Measurements from ENCODE around the gene RNF14. TPM values are rescaled to one million over a fixed set of nuclear protein-coding genes. Genes with fewer than 3 reads are reported as not detected.

The RNF14 gene
- total and polyA plus RNA-seq, 2 of the 8 experiments (the other 6 are each of a cell fraction or from before 2014, with no cell fraction given): 4.7 to 20.2 TPM

DNA sequence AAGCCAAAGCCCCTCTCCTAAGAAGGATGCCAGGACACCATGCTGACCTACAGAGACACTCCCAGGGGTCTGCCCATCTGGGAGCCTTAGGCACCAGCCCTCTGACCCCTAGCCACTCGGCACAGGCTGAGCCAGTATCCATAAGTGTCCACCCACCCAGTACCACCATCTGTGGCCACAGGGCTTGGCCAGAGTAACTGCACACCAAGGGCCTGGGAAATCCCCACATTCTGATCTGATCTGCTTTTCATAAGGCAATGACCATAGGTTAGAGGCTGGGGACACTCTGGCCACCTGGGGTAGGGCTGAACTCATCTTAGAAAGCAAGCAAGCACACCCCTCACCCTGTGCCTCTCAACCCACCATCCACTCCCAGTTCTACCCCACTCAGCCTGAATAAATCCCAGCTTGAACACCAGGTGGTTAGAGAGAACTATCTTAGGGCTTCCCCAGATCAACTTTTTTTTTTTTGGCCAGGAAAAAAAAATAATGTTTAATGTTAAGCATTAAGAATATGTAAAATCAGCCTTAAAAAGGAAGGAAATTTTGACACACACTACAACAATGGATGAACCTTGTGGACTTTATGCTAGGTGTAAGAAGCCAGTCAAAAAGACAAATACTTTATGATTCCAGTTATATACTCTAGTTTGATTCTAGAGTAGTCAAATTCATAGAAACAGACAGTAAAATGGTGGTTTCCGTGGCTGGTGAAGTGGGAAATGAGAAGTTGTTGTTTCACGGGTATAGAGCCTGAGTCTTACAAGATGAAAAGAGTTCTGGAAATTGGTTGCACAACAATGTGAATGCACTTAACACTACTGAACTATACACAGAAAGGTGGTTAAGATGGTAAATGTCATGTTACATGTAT lies 37.7 kb downstream of the RNF14 start:
- H2BK5ac ChIP-seq (ENCODE audit: low read depth, low read length): no peak overlapping the region
- no peak overlapping the region for H2BK12ac ChIP-seq (ENCODE audit: low read depth, low read length)
- H2AFZ ChIP-seq (ENCODE audit: low read length): no peak overlapping the region
- no peak for FAIRE-seq
- H3K79me1 ChIP-seq (ENCODE audit: low read depth, low read length): no peaks in the 10 kb centered on the region
- POLR2A ChIA-PET (ENCODE audit: partially characterized antibody): no interaction called here
- no peak overlapping the region for H4K91ac ChIP-seq (replicated peaks; ENCODE audit: insufficient read length, low read length)
- no peak overlapping the region for H2BK15ac ChIP-seq (ENCODE audit: low read length)
- peaks cover 15 to 60% (median 33%) of the 10 kb centered on the region in 4 experiments; a peak in 7 of 8 replicates for H3K36me3 ChIP-seq (ENCODE audit: control insufficient read depth in 2 of 4, insufficient read depth in 4 of 4, low read length in 3 of 4)
- H2BK120ac ChIP-seq (replicated peaks; ENCODE audit: low read depth, low read length): no peak overlapping the region
- no peak overlapping the region for H3K9ac ChIP-seq (replicated peaks in 1 of 4; ENCODE audit: extremely low read depth in 1 of 4, low read depth in 3 of 4, low read length in 3 of 4)
- no peak overlapping the region for H3K23ac ChIP-seq (ENCODE audit: insufficient read length)
- H2BK20ac ChIP-seq (ENCODE audit: low read length): no peak overlapping the region
- no peak overlapping the region for H4K5ac ChIP-seq (ENCODE audit: insufficient read length, low read depth, low read length)
- no peaks in the 10 kb centered on the region for H3K9me3 ChIP-seq (ENCODE audit: insufficient read depth in 2 of 2, low read depth in 1 of 2, low read length in 1 of 2)
- H3K23me2 ChIP-seq (ENCODE audit: low read depth, low read length): no peaks in the 10 kb centered on the region
- H3K79me2 ChIP-seq (ENCODE audit: control insufficient read depth in 1 of 2, insufficient read depth in 2 of 2, low read length in 2 of 2): no peaks in the 10 kb centered on the region
- no peak overlapping the region for H3K4me3 ChIP-seq (ENCODE audit: extremely low read depth in 1 of 4, insufficient read depth in 2 of 4, low read depth in 3 of 4, low read length in 4 of 4)
- CTCF ChIA-PET (ENCODE audit: partially characterized antibody): interaction anchor here (0.6 to 11.4 kb wide), 4 partner anchors 48 to 315 kb away, joined by 3 to 112 read pairs (median 4); no protein-coding TSS in a partner anchor
- no peaks in the 10 kb centered on the region for H3K27me3 ChIP-seq (replicated peaks in 1 of 4; ENCODE audit: control insufficient read depth in 3 of 4, extremely low read depth in 1 of 4, insufficient read depth in 3 of 4, low read length in 3 of 4)
- no peaks in the 10 kb centered on the region; a peak in 2 of 7 replicates for H3K4me1 ChIP-seq (replicated peaks in 1 of 4; ENCODE audit: control insufficient read depth in 3 of 4, insufficient read depth in 4 of 4, low read length in 3 of 4)
- no peaks in the 10 kb centered on the region for H4K20me1 ChIP-seq (replicated peaks in 1 of 2; ENCODE audit: control insufficient read depth in 1 of 2, insufficient read depth in 2 of 2, low read length in 2 of 2)
- H2AK5ac ChIP-seq (ENCODE audit: low read depth, low read length): no peak overlapping the region
- no peak overlapping the region for H3K27ac ChIP-seq (ENCODE audit: low read depth, low read length)
- no peak overlapping the region for H4K8ac ChIP-seq (ENCODE audit: extremely low read depth, insufficient read depth, low read length)
- whole genome bisulfite sequencing, 2 experiments (ENCODE audit: extremely low coverage in 1 of 2, insufficient coverage in 1 of 2, insufficient read length in 1 of 2, insufficient replicate concordance in 2 of 2, low coverage in 1 of 2, low lambda C conversion rate in 2 of 2, missing lambda C conversion rate in 1 of 2): 87% methylated on average over 3 of the region's 3 CpGs; no CpG with 5 or more reads in 1 of the 2 experiments
- TF ChIP-seq CREB1 (IDR thresholded peaks at IDR 0.05): no peak
- no peak for TF ChIP-seq BRCA1 (IDR thresholded peaks at IDR 0.05; ENCODE audit: low read depth, low read length)
- no peak for TF ChIP-seq SIX5 (IDR thresholded peaks at IDR 0.05; ENCODE audit: low read depth, low read length)
- TF ChIP-seq EP300 (IDR thresholded peaks at IDR 0.05; ENCODE audit: borderline replicate concordance in 1 of 2, low read depth in 2 of 2, low read length in 2 of 2): no peak
- no peak for TF ChIP-seq TEAD4 (IDR thresholded peaks at IDR 0.05; ENCODE audit: low read depth, low read length)
- H3K18ac ChIP-seq (ENCODE audit: extremely low read depth, low read length): no peak overlapping the region
- H3K56ac ChIP-seq (replicated peaks; ENCODE audit: insufficient read length, low read depth, low read length): no peak overlapping the region
- H3K4me2 ChIP-seq (ENCODE audit: insufficient read depth in 1 of 2, low read depth in 2 of 2, low read length in 2 of 2): no peak overlapping the region
- H3K4ac ChIP-seq (replicated peaks; ENCODE audit: insufficient read length, low read depth, low read length): no peak overlapping the region
- DNase-seq (ENCODE audit: low read depth in 1 of 2, low spot score in 2 of 2): no peak
- H3K14ac ChIP-seq (ENCODE audit: insufficient read length): no peak overlapping the region

Measured in H1 (cell line).